AG09319 (cell line): ENCODE results near the gene MGRN1.

Source experiments
- DNase-seq: peaks from one replicate; pipeline ENCODE4 v3.0.0-alpha.2; 2010; ENCODE audit warnings: low read depth; ENCODE audit errors: extremely low read depth
- CTCF ChIP-seq: IDR thresholded peaks from 2 replicates; pipeline ENCODE4 v1.5.1; 2011; ENCODE audit warnings: low read depth, mild to moderate bottlenecking, inconsistent platforms, low read length, moderate library complexity

MGRN1 gene

DNA sequence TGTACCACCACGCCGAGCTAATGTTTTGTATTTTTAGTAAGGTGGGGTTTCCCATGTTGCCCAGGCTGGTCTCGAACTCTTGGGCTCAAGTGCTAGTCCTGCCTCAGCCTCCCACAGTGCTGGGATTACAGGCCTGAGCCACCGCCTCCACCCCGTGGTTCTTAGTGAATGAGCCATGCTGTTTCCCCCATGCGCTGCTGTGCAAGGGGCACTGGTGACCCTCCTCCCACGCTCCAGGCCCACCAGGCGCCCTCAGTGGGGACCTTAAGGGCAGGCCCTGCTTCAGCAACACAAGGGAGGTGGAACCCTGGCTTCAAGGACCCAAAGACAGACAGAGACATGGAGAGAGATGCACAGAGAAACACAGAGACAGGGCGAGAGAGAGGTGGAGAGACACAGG is 53.4 kb downstream of the MGRN1 start:
- no peak for DNase-seq
- TF ChIP-seq CTCF = no peak

DNA sequence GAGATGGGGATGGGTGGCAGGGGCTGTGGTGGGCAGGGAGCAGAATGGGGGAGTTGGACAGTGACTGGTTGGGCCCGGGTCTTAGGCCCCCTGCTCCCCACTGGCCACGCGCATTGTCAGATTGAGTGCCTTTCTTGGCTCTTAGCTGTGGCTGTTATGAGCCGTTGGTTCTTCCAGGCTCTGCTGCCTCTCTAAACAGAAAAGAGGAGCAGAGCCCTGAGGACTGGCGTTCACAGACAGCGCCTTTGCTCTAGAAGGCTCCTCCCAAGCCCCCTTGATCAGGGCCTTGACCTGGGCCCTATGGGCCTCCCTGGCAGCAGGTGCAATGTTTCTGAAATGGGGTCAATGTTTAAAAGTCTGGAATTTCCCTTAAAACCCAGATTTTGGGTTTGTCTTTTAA is 54.0 kb downstream of the MGRN1 start:
- no peak for DNase-seq
- TF ChIP-seq CTCF = no peak

- no peak for DNase-seq
Observed at GRCh38 chr16:4679156-4679849, 54.7 kb downstream of the MGRN1 start.

DNA sequence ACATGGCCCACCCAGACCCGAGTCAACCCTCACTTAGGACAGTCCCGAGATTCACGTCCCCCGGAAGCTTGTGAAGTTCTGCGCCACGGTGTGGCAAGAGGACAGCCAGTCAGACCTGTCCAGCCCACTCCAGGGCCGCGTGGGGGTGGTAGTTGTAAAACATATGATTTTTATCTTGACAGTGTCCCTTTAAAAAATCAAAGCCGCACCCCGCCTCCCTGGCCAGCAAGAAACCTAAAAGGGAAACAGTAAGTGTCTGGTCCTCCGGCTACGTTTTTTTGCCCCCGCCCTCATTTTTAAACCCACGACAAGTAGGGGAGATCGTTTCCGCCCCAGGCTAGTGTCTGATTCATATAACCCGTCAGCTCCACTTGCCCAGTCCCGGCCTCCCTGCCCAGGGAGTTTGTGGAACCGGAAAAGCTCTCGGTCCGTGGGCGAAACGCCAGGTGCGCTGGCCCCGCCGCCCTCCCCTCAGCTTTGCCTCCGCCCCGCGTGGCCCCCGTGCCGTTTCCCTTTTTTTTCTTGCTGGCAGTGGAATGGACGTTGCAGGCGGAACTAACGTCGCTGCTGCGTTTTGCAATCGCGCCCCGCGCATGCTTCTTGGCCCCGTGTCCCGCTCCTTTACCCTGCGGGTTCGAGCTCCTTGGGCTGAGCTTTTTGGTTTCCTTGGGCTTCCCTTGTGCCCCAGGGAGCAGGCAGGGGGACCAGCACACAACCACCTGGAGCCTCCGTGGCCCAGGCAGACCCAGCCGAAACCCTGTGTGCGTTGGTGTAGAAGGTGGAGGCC is 55.4 kb downstream of the MGRN1 start:
- DNase-seq = no peak
- no peak for TF ChIP-seq CTCF

More at GRCh38 chr16:4679156-4679849, 54.7 kb downstream of the MGRN1 start:
- TF ChIP-seq CTCF = no peak

DNA sequence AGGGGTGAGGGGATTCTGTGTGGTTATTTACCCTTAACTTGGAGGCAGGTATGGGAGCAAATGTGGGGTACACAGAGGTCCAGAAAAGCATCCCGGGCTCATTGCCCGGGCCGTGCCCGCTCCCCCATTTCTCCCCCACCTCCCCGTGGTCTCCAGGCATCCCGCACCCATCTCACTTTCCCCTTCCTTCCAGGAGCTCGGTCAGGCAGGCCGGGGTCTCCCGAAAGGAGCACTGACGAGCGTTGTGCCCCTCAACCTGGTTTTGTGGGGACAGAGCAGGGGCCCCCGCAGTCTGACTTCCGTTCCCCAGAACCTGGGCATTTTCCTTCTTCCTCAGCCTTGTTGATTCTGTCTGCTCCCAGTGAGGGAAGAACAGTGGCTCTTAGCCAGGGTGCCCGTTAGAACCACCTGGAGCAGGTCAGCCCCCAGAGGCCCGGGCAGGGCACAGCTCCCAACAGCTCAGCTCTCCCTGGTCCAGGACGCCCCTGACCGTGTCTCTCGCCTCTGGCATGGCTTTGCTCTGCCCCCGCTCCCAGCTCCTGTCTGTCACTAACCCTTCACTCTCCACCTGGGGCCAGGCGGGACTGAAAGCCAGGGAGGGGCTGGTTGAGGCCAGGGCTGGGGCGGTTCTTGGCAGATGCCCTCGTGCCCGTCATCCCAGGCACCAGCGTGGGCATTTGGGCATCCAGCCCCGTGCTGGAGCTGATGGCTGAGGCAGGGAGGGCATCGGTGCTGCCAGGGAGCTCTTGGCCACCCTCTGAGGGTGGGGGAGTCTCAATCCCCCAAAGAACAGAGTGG is 56.2 kb downstream of the MGRN1 start:
- TF ChIP-seq CTCF = no peak
- DNase-seq = no peak

- no peak for TF ChIP-seq CTCF
- DNase-seq = no peak
Observed at GRCh38 chr16:4681471-4682083, 57.0 kb downstream of the MGRN1 start.
